Osteocyte (in vitro differentiated cells): ENCODE results near the gene WHRN. TPM values are rescaled to one million over a fixed set of nuclear protein-coding genes. Genes with fewer than 3 reads are reported as not detected.

Source experiments
- DNase-seq: peaks from one replicate; pipeline ENCODE4 v3.0.0; 2021; ENCODE audit warnings: mixed read lengths; ENCODE audit not compliant: unreplicated experiment; ENCODE audit errors: extremely low spot score
- H3K27ac Mint-ChIP-seq: one replicate; pipeline ENCODE4 v1.8.0; 2021; ENCODE audit warnings: mild to moderate bottlenecking, mixed read lengths; ENCODE audit not compliant: unreplicated experiment
- H3K27me3 Mint-ChIP-seq: one replicate; pipeline ENCODE4 v1.8.0; 2021; ENCODE audit warnings: mixed read lengths; ENCODE audit not compliant: unreplicated experiment
- H3K36me3 Mint-ChIP-seq: one replicate; pipeline ENCODE4 v1.8.0; 2021; ENCODE audit warnings: mixed read lengths; ENCODE audit not compliant: unreplicated experiment
- H3K4me1 Mint-ChIP-seq: one replicate; pipeline ENCODE4 v1.8.0; 2021; ENCODE audit warnings: mixed read lengths; ENCODE audit not compliant: unreplicated experiment
- H3K4me3 Mint-ChIP-seq: one replicate; pipeline ENCODE4 v1.8.0; 2021; ENCODE audit warnings: mild to moderate bottlenecking, moderate library complexity, mixed read lengths; ENCODE audit not compliant: unreplicated experiment
- H3K9me3 Mint-ChIP-seq: one replicate; pipeline ENCODE4 v1.8.0; 2021; ENCODE audit warnings: mixed read lengths; ENCODE audit not compliant: unreplicated experiment
- CTCF ChIP-seq: fragments of 200-600 bp; sonication (generic); IDR thresholded peaks from 2 replicates; pipeline ENCODE4 v1.5.0; 2021; ENCODE audit warnings: antibody characterized with exemption, mild to moderate bottlenecking, moderate library complexity
- total RNA-seq: library from RNA; stranded (reverse); gene quantifications from 2 replicates; pipeline ENCODE4 v1.2.1, GENCODE V29; 2021

Gene WHRN
- total RNA-seq, 1 donor from 2014 or later, result 12.0 TPM

- no peak overlapping the region for H3K4me3 Mint-ChIP-seq
- H3K36me3 Mint-ChIP-seq, result no peaks in the 10 kb centered on the region
- H3K27me3 Mint-ChIP-seq, result no peaks in the 10 kb centered on the region
- no peaks in the 10 kb centered on the region for H3K9me3 Mint-ChIP-seq
- no peak for TF ChIP-seq CTCF
- peaks cover 13% of the 10 kb centered on the region for H3K4me1 Mint-ChIP-seq
- no peak for DNase-seq
- no peak overlapping the region for H3K27ac Mint-ChIP-seq
These were observed 88.4 kb downstream of the WHRN start for GRCh38 chr9:114416906-114417305.

GRCh38 chr9:114416290-114416689 lies 89.0 kb downstream of the WHRN start:
- Mint-ChIP-seq H3K4me3 (no peak overlapping the region), H3K9me3 (no peaks in the 10 kb centered on the region), H3K27me3 (no peaks in the 10 kb centered on the region), H3K4me1 (peaks cover 13% of the 10 kb centered on the region), H3K27ac (no peak overlapping the region), H3K36me3 (no peaks in the 10 kb centered on the region)
- DNase-seq, result no peak
- no peak for TF ChIP-seq CTCF

GRCh38 chr9:114414346-114414745 lies 90.9 kb downstream of the WHRN start:
- no peaks in the 10 kb centered on the region for H3K27me3 Mint-ChIP-seq
- no peak for DNase-seq
- H3K27ac Mint-ChIP-seq, result no peak overlapping the region
- H3K9me3 Mint-ChIP-seq, result no peaks in the 10 kb centered on the region
- peaks cover 17% of the 10 kb centered on the region for H3K4me1 Mint-ChIP-seq
- no peaks in the 10 kb centered on the region for H3K36me3 Mint-ChIP-seq
- TF ChIP-seq CTCF, result no peak
- H3K4me3 Mint-ChIP-seq, result no peak overlapping the region

- peak overlapping the region; percentile 3 for H3K27ac Mint-ChIP-seq
- TF ChIP-seq CTCF, result no peak
- no peak for DNase-seq
- no peaks in the 10 kb centered on the region for H3K9me3 Mint-ChIP-seq
- no peak overlapping the region for H3K4me3 Mint-ChIP-seq
- H3K27me3 Mint-ChIP-seq, result no peaks in the 10 kb centered on the region
- no peaks in the 10 kb centered on the region for H3K36me3 Mint-ChIP-seq
- H3K4me1 Mint-ChIP-seq, result peaks cover 17% of the 10 kb centered on the region
These were observed 91.4 kb downstream of the WHRN start for GRCh38 chr9:114413861-114414301.

- no peak overlapping the region for H3K27ac Mint-ChIP-seq
- DNase-seq, result no peak
- no peaks in the 10 kb centered on the region for H3K27me3 Mint-ChIP-seq
- no peak overlapping the region for H3K4me3 Mint-ChIP-seq
- H3K36me3 Mint-ChIP-seq, result no peaks in the 10 kb centered on the region
- no peaks in the 10 kb centered on the region for H3K9me3 Mint-ChIP-seq
- no peak for TF ChIP-seq CTCF
- peaks cover 17% of the 10 kb centered on the region for H3K4me1 Mint-ChIP-seq
These were observed 93.1 kb downstream of the WHRN start for GRCh38 chr9:114412048-114412683.
